ENCODE results near the gene MIGA1.

DNA sequence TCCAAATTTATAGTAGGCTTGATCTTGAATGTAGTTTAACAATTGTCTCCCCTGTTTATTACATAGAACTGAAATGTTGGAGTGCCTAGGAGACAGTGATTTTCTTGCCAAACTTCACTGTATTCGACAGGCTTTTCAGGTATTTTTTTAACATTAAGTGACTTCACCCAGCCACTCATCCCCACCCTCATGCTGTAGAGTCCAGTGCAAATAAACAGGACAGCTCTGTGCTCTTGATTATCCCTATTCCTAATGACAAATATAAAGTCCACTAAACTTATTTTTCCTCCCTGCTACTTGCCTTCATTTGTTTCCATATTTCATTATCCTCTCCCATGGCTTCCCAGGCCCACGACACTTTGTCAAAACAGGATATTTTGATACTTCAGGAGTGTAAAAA, 79.8 kb downstream of the MIGA1 start:
- no peak for TF ChIP-seq POLR2A (IDR thresholded peaks at IDR 0.05; ENCODE audit: low read depth, low read length)
- no peak for TF ChIP-seq POLR2AphosphoS5 (IDR thresholded peaks at IDR 0.05; ENCODE audit: low read depth, low read length)
- no peak for TF ChIP-seq TAF1 (IDR thresholded peaks at IDR 0.05; ENCODE audit: borderline replicate concordance, low read depth, low read length)
